OCI-LY1 (cell line): ENCODE data around the gene TRIM13.

Experiments
- EZH2 ChIP-seq: fragments of 200-600 bp; sonication (generic), shearing (Covaris generic); IDR thresholded peaks from 2 replicates; pipeline ENCODE4 v1.8.0; 2017; ENCODE audit warnings: borderline replicate concordance, mixed run types, mild to moderate bottlenecking, antibody characterized with exemption, low read length, moderate library complexity, mixed read lengths
- TF ChIP-seq, protein P1 (sequence below): fragments of 200-600 bp; sonication (generic), shearing (Covaris generic); IDR thresholded peaks from 2 replicates; pipeline ENCODE4 v1.5.1; 2017; ENCODE audit warnings: mild to moderate bottlenecking, antibody characterized with exemption, low read length, moderate library complexity, mixed read lengths

DNA sequence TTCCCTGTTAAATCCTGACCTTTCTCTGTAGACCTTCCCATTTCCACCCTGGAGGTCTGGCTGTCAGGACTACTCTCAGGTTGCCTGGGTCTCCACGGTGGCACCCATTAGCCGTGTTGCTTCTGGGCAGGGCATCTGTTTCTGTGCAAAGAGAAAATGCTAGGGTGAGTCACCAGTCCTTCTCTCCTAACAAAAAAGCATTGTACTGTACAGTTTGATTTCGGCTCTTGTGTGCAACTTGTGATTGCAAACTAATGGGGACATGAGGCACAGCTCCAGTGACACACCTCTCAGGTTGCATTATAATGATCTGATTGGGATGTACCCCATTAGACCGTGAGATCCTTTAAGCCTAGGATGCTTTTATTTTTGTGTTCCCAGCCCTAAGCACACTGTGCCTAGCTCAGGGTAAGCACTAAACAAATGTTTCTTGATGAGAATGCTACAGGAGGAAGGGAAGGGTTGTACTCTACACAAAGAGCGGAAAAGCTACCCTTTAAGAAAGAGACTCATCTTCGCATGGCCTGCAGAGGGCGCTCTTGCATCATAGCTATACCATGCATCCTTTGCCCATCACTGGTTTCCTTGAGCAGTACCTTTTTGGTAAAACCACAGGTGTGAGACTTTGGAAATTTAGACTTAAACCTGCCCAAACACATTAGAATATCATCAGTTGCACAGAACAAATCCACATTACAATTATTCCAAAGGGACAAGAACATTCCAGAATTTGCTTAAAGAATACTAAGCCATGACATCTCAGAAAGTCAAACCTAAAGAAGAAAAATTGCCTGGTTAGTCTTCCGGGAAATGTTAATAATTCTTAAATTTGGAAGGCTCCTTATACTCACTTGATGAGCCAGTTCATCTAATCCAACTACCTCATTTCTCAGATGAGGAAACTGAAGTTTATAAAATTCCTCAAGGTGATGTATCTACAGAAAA lies 20.3 kb upstream of the TRIM13 start:
- TF ChIP-seq EZH2: no peak
- TF ChIP-seq, protein P1, sequence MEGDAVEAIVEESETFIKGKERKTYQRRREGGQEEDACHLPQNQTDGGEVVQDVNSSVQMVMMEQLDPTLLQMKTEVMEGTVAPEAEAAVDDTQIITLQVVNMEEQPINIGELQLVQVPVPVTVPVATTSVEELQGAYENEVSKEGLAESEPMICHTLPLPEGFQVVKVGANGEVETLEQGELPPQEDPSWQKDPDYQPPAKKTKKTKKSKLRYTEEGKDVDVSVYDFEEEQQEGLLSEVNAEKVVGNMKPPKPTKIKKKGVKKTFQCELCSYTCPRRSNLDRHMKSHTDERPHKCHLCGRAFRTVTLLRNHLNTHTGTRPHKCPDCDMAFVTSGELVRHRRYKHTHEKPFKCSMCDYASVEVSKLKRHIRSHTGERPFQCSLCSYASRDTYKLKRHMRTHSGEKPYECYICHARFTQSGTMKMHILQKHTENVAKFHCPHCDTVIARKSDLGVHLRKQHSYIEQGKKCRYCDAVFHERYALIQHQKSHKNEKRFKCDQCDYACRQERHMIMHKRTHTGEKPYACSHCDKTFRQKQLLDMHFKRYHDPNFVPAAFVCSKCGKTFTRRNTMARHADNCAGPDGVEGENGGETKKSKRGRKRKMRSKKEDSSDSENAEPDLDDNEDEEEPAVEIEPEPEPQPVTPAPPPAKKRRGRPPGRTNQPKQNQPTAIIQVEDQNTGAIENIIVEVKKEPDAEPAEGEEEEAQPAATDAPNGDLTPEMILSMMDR: peak; percentile 95
